ENCODE measurements around the gene ITGA8. TPM values are rescaled to one million over a fixed set of nuclear protein-coding genes. Genes with fewer than 3 reads are reported as not detected.
A peak's percentile ranks its signal among the peaks of the same experiment; 100 is the strongest.

The ITGA8 gene
- total RNA-seq, 1 donor from 2014 or later, result 0.13 TPM

- no peaks in the 10 kb centered on the region for H3K36me3 ChIP-seq (ENCODE audit: control insufficient read depth, insufficient read depth, low read length)
- H3K27me3 ChIP-seq (ENCODE audit: control insufficient read depth, insufficient read depth, low read length), result peaks cover 31% of the 10 kb centered on the region
- TF ChIP-seq, protein P1, sequence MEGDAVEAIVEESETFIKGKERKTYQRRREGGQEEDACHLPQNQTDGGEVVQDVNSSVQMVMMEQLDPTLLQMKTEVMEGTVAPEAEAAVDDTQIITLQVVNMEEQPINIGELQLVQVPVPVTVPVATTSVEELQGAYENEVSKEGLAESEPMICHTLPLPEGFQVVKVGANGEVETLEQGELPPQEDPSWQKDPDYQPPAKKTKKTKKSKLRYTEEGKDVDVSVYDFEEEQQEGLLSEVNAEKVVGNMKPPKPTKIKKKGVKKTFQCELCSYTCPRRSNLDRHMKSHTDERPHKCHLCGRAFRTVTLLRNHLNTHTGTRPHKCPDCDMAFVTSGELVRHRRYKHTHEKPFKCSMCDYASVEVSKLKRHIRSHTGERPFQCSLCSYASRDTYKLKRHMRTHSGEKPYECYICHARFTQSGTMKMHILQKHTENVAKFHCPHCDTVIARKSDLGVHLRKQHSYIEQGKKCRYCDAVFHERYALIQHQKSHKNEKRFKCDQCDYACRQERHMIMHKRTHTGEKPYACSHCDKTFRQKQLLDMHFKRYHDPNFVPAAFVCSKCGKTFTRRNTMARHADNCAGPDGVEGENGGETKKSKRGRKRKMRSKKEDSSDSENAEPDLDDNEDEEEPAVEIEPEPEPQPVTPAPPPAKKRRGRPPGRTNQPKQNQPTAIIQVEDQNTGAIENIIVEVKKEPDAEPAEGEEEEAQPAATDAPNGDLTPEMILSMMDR (IDR thresholded peaks at IDR 0.05; ENCODE audit: insufficient read depth, low read length, poor library complexity, severe bottlenecking), result no peak
- DNase-seq (ENCODE audit: low read depth), result no peak
- H3K4me3 ChIP-seq (ENCODE audit: low read depth, low read length), result no peak overlapping the region
Observed at GRCh38 chr10:15719049-15719898, 448 bp downstream of the ITGA8 start.

DNA sequence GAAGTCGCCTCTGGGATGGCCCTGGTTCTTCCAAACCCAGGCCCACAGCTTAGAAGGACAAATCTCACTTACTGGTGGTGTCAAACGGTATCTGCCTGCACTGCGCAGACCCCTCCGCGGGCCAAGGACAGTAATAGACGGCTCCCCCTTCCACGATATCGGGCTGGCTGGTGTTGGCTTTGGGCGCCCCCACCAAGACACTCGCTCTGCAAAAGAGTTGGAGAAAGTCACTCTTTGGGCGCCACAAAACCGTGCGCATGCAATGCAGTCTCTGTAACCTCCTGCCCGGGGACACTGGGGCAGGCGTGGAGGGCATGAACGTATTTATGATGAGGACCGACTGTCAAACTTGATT lies 1.1 kb downstream of the ITGA8 start:
- peaks cover 31% of the 10 kb centered on the region for H3K27me3 ChIP-seq (ENCODE audit: control insufficient read depth, insufficient read depth, low read length)
- TF ChIP-seq, protein P1 (IDR thresholded peaks at IDR 0.05; ENCODE audit: insufficient read depth, low read length, poor library complexity, severe bottlenecking), result no peak
- no peaks in the 10 kb centered on the region for H3K36me3 ChIP-seq (ENCODE audit: control insufficient read depth, insufficient read depth, low read length)
- DNase-seq (ENCODE audit: low read depth), result no peak
- H3K4me3 ChIP-seq (ENCODE audit: low read depth, low read length), result no peak overlapping the region

DNA sequence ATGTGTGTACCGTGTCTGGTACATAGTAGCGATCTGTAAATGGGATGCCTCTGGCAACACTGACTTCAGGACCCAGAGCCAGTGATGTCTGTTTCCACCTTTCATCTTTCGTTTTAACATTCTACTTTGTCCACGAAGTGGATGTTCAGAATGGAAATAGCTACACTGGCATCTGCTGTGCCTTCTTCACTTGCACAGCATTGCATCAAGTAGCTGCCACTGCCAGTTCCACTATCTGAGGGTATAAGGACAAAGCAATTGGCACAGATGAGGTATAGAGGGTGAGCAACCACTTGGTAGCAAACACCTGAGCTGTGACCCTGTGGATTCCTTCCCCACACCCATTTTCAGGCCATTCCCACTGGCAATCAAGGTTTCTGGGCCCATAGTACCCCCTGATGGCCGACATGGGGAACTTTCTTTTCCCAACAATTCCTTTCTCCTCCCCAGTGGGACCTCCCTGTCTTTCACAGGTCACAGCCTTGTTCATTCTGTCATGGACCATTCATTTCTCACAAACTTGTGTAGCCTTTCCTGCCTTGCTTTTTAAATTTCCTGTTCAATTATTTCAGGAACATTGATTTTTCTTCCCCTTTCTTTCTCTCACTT lies 4.0 kb downstream of the ITGA8 start:
- Histone ChIP-seq H3K4me3 (ENCODE audit: low read depth, low read length) (no peak overlapping the region), H3K36me3 (ENCODE audit: control insufficient read depth, insufficient read depth, low read length) (no peaks in the 10 kb centered on the region), H3K27me3 (ENCODE audit: control insufficient read depth, insufficient read depth, low read length) (peaks cover 18% of the 10 kb centered on the region)
- TF ChIP-seq, protein P1 (IDR thresholded peaks at IDR 0.05; ENCODE audit: insufficient read depth, low read length, poor library complexity, severe bottlenecking), result peak; percentile 35
- DNase-seq (ENCODE audit: low read depth), result no peak

GRCh38 chr10:15714847-15715246 lies 4.9 kb downstream of the ITGA8 start:
- H3K36me3 ChIP-seq (ENCODE audit: control insufficient read depth, insufficient read depth, low read length), result no peaks in the 10 kb centered on the region
- DNase-seq (ENCODE audit: low read depth), result no peak
- H3K27me3 ChIP-seq (ENCODE audit: control insufficient read depth, insufficient read depth, low read length), result peaks cover 14% of the 10 kb centered on the region
- no peak overlapping the region for H3K4me3 ChIP-seq (ENCODE audit: low read depth, low read length)
- TF ChIP-seq, protein P1 (IDR thresholded peaks at IDR 0.05; ENCODE audit: insufficient read depth, low read length, poor library complexity, severe bottlenecking), result no peak

- TF ChIP-seq, protein P1 (IDR thresholded peaks at IDR 0.05; ENCODE audit: insufficient read depth, low read length, poor library complexity, severe bottlenecking), result no peak
- no peaks in the 10 kb centered on the region for H3K36me3 ChIP-seq (ENCODE audit: control insufficient read depth, insufficient read depth, low read length)
- H3K4me3 ChIP-seq (ENCODE audit: low read depth, low read length), result no peak overlapping the region
- no peaks in the 10 kb centered on the region for H3K27me3 ChIP-seq (ENCODE audit: control insufficient read depth, insufficient read depth, low read length)
- no peak for DNase-seq (ENCODE audit: low read depth)
Observed at GRCh38 chr10:15712883-15713282, 6.8 kb downstream of the ITGA8 start.

Data from kidney epithelial cell (primary cell).